ENCODE results near the gene NNMT. TPM values are rescaled to one million over a fixed set of nuclear protein-coding genes. Genes with fewer than 3 reads are reported as not detected.

Gene NNMT
- total RNA-seq, 3 donors from 2014 or later: 13.1 to 112 (median 65.9) TPM

DNA sequence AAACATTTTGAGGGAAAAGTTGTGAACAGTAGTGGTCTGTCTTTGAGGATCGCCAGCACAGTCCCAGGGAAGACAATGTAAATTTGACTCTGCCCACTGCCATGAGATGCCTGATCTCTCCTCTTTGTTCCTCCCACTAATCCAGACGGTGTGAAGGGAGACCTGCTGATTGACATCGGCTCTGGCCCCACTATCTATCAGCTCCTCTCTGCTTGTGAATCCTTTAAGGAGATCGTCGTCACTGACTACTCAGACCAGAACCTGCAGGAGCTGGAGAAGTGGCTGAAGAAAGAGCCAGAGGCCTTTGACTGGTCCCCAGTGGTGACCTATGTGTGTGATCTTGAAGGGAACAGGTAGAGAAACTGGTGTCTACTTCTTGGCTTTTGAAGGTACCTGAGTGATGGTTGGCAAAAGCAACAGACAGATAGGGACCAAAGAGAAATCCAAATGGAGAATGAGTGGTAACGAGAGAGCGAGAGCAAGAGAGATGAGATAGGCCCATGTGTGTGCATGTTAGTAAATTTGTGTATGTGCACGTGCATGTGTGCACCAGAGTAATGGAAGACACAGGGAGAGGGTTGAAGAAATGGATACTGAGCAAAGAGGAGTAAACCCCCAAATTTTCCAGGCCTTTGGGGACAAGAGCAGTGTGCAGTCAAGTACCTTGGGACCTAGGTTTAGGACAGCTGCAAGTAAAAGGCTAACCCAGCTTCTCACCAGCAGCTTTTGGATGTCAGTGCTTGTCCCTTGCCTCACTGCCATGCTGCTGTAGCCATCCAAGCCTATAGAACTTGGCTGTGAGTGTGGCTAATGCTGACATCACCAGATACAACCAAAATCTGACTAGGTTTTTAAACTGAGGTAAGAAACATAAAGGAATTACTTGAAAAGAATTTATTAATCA is 1.9 kb downstream of the NNMT start:
- DNase-seq: no peak
- Histone ChIP-seq H3K9me3 (no peaks in the 10 kb centered on the region), H3K4me3 (no peak overlapping the region), H3K4me1 (ENCODE audit: low read depth) (no peaks in the 10 kb centered on the region), H3K36me3 (ENCODE audit: low read depth) (no peaks in the 10 kb centered on the region)
- no peak for ATAC-seq
- TF ChIP-seq, protein P1, sequence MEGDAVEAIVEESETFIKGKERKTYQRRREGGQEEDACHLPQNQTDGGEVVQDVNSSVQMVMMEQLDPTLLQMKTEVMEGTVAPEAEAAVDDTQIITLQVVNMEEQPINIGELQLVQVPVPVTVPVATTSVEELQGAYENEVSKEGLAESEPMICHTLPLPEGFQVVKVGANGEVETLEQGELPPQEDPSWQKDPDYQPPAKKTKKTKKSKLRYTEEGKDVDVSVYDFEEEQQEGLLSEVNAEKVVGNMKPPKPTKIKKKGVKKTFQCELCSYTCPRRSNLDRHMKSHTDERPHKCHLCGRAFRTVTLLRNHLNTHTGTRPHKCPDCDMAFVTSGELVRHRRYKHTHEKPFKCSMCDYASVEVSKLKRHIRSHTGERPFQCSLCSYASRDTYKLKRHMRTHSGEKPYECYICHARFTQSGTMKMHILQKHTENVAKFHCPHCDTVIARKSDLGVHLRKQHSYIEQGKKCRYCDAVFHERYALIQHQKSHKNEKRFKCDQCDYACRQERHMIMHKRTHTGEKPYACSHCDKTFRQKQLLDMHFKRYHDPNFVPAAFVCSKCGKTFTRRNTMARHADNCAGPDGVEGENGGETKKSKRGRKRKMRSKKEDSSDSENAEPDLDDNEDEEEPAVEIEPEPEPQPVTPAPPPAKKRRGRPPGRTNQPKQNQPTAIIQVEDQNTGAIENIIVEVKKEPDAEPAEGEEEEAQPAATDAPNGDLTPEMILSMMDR (IDR thresholded peaks at IDR 0.05): no peak
- intact Hi-C loops (cut with DNase I, micrococcal nuclease): no loop called here

- DNase-seq: no peak
- TF ChIP-seq, protein P1 (IDR thresholded peaks at IDR 0.05): no peak
- ATAC-seq: no peak
- Histone ChIP-seq H3K9me3 (no peaks in the 10 kb centered on the region), H3K4me1 (ENCODE audit: low read depth) (peaks cover 2% of the 10 kb centered on the region), H3K36me3 (ENCODE audit: low read depth) (no peaks in the 10 kb centered on the region), H3K4me3 (no peak overlapping the region)
- intact Hi-C loops (cut with DNase I, micrococcal nuclease): no loop called here
Measured at GRCh38 chr11:114298710-114299109, 2.5 kb downstream of the NNMT start.

DNA sequence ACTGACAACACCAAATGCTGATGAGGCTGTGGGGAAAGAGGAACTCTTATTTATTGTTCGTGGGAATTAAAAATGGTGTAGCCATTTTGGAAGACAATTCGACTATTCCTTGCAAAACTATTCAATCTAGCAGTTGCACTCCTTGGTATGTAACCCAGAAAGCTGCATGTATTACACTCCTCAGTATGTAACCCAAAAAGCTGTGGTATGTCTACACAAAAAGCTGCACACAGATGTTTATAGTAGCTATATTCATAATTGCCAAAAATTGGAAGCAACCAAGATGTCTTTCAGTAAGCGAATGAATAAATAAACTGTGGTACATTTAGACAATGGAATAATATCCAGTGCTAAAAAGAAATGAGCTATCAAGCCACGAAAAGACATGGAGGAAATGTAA is 4.9 kb downstream of the NNMT start:
- no peaks in the 10 kb centered on the region for H3K36me3 ChIP-seq (ENCODE audit: low read depth)
- no peak overlapping the region for H3K4me3 ChIP-seq
- H3K9me3 ChIP-seq: no peaks in the 10 kb centered on the region
- no peak for DNase-seq
- H3K4me1 ChIP-seq (ENCODE audit: low read depth): peaks cover 13% of the 10 kb centered on the region
- intact Hi-C loops (cut with DNase I, micrococcal nuclease): no loop called here
- ATAC-seq: no peak
- TF ChIP-seq, protein P1 (IDR thresholded peaks at IDR 0.05): no peak

- Histone ChIP-seq H3K4me1 (ENCODE audit: low read depth) (peaks cover 13% of the 10 kb centered on the region), H3K9me3 (no peaks in the 10 kb centered on the region), H3K4me3 (no peak overlapping the region), H3K36me3 (ENCODE audit: low read depth) (no peaks in the 10 kb centered on the region)
- ATAC-seq (no peak), DNase-seq (no peak)
- intact Hi-C loops (cut with DNase I, micrococcal nuclease): no loop called here
- TF ChIP-seq, protein P1 (IDR thresholded peaks at IDR 0.05): no peak
Measured at GRCh38 chr11:114301927-114302326, 5.7 kb downstream of the NNMT start.

GRCh38 chr11:114302663-114303062 is 6.5 kb downstream of the NNMT start:
- intact Hi-C loops (cut with DNase I, micrococcal nuclease): no loop called here
- Histone ChIP-seq H3K9me3 (no peaks in the 10 kb centered on the region), H3K4me3 (no peak overlapping the region), H3K4me1 (ENCODE audit: low read depth) (peaks cover 13% of the 10 kb centered on the region), H3K36me3 (ENCODE audit: low read depth) (no peaks in the 10 kb centered on the region)
- ATAC-seq: no peak
- TF ChIP-seq, protein P1 (IDR thresholded peaks at IDR 0.05): no peak
- DNase-seq: no peak

Data from mucosa of descending colon (tissue), 3 donors.